Effector CD8-positive, alpha-beta T cell (primary cell): ENCODE measurements around the gene PBRM1.

ENCODE experiments used
- DNase-seq: peaks from one replicate; lab custom pipeline; 2025; lab: John Stamatoyannopoulos, UW

The PBRM1 gene

DNA sequence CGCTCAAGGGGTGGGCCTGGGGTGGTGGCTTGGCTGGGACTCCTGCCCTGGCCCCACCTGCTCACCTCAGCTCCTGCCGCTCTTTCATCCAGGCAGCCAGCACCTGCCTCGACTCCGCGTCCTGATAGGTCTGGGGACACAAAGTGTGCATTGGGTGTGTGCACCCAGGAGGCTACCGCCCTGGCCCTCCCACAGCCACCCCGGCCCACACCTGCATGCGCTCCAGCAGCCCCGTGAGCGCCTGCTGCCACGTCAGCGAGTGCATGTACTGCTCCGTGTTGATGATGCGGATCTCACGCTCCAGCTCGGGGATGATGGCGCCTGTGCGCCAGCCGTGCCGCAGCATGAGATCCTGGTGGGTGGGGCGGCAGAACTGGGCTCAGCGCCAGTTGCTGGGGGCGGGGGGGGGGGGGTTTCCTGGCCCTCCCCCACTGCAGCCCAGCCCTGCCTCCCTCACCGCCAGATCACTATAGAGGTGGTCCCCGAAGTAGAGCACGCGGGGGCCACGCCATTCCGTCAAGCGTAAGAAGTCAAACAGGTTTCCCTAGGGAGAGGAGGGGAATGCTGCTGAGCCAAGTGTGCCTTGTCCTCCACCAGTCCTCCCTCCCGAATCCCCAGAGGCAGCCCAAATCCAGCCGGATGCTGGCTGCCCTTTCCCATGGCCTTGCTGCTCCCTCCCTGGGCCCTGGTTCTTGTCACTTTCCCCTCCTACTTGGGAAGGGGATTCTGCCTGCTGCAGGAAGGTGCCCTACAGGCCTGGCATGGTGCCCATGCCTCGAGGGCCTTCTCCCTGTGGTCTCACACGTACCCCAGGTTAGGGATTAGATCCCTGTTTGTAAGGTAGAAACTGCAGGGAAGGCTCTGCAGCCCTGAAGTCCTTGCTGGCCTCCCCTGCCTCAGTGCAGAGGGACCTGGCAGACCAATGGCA, 160.7 kb downstream of the PBRM1 start:
- no peak for DNase-seq

DNA sequence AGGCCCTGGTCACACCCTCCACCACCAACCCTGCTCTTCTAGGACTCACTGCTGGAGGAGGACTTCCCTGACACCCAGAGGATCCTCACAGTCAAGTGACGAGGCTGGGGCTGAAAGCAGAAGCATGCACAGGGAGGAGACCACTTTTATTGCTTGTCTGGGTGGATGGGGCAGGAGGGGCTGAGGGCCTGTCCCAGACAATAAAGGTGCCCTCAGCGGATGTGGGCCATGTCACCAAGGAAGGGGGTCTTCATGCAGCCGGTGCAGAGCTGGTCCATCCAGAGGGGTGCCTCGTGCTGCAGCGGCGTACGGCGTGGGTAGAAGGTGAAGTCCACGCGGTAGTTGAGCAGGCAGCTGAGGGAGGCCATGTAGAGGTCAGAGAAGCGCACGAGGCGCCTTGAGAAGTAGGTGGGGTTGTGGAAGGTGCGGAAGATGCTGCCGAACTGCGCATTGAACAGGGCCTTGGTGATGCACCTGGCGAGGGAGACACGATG, 161.4 kb downstream of the PBRM1 start:
- no peak for DNase-seq

DNA sequence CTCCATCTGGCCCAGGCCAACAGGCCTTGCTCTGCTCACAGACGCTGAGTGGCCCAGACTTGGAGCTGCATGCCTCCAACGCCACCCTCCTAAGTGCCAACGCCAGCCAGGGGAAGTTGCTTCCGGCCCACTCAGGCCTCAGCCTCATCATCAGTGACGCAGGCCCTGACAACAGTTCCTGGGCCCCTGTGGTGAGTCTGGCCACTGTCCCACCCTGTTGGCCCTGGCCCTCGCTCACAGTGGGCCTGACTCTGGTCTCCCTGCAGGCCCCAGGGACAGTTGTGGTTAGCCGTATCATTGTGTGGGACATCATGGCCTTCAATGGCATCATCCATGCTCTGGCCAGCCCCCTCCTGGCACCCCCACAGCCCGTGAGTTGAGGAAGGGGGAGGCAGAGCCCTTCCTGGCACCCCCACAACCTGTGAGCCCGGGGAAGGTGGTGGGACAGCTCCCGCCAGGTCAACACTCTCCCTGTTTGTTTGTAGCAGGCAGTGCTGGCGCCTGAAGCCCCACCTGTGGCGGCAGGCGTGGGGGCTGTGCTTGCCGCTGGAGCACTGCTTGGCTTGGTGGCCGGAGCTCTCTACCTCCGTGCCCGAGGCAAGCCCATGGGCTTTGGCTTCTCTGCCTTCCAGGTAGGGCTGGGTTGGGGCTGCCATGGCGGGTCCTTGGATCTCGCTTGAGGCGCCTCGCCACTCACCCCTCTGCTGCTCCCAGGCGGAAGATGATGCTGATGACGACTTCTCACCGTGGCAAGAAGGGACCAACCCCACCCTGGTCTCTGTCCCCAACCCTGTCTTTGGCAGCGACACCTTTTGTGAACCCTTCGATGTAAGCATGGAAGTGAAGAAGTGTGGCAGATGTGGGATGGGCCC, 162.1 kb downstream of the PBRM1 start:
- no peak for DNase-seq

DNA sequence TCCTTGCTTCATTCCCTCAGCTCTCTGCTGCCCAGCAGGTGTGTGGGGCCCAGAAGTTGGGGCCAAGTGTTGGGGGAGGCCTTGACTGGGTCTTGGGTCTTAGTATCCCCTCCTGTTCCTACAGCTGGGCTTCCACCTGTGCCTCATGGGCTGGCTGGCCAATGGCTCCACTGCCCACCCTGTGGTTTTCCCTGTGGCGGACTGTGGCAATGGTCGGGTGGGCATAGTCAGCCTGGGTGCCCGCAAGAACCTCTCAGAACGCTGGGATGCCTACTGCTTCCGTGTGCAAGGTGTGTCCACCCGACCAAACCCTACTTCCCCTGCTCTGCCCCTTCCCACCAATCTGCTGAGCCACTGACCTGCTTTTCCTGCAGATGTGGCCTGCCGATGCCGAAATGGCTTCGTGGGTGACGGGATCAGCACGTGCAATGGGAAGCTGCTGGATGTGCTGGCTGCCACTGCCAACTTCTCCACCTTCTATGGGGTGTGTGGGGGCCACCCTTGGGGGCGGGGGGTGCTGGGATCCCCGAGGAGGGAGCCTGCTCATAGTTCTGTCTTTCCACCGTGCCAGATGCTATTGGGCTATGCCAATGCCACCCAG, 163.0 kb downstream of the PBRM1 start:
- no peak for DNase-seq

DNA sequence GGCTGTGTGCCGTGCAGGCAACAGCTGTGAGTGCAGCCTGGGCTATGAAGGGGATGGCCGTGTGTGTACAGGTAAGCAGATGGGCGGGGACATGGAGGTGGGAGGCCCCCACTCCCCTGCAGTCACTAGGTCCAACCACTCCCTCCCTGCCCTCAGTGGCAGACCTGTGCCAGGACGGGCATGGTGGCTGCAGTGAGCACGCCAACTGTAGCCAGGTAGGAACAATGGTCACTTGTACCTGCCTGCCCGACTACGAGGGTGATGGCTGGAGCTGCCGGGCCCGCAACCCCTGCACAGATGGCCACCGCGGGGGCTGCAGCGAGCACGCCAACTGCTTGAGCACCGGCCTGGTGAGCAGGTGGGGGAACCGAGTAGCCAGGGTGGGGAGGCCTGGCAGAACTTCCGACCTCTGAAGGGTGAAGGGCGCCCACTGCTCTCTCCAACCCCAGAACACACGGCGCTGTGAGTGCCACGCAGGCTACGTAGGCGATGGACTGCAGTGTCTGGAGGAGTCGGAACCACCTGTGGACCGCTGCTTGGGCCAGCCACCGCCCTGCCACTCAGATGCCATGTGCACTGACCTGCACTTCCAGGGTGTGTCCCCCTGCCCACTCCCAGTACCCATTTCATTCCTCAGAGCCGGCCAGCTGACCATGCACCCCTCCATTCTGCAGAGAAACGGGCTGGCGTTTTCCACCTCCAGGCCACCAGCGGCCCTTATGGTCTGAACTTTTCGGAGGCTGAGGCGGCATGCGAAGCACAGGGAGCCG, 163.6 kb downstream of the PBRM1 start:
- no peak for DNase-seq

DNA sequence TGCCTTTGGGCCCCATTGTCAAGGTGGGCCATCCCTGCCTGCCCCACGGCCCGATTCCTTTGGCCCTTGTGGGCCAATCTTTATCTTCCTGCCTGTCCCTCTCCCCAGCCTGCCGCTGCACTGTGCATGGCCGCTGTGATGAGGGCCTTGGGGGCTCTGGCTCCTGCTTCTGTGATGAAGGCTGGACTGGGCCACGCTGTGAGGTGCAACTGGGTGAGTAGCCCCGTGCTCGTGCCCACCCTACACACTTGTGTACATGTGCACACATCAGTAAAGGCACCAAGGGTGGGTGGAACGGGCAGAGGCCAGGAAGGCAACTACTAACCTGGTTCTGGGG, 164.3 kb downstream of the PBRM1 start:
- DNase-seq: no peak

DNA sequence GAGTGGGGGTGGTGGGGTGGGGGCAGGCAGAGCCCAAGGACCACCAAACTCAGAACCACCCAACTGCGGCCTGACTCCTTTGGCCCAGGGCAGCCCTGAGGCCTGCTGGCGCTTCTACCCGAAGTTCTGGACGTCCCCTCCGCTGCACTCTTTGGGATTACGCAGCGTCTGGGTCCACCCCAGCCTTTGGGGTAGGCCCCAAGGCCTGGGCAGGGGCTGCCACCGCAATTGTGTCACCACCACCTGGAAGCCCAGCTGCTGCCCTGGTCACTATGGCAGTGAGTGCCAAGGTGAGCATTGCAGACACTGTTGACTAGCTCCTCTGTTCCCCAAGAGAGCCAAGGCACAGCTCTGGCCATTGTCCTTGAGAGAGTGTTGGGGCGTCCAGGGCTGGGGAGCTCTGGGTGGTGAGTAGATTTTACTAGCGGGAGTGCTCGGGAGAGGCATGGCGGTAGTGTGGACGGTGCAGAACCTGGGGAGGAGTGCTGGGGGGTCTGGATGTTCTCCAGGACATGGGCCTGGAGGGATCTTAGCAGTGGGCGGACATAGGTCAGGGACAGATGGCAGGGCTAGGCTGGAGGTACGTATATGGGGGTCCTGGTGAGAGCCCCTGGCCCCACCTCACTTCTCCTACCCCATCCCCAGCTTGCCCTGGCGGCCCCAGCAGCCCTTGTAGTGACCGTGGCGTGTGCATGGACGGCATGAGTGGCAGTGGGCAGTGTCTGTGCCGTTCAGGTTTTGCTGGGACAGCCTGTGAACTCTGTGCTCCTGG, 164.8 kb downstream of the PBRM1 start:
- no peak for DNase-seq

DNA sequence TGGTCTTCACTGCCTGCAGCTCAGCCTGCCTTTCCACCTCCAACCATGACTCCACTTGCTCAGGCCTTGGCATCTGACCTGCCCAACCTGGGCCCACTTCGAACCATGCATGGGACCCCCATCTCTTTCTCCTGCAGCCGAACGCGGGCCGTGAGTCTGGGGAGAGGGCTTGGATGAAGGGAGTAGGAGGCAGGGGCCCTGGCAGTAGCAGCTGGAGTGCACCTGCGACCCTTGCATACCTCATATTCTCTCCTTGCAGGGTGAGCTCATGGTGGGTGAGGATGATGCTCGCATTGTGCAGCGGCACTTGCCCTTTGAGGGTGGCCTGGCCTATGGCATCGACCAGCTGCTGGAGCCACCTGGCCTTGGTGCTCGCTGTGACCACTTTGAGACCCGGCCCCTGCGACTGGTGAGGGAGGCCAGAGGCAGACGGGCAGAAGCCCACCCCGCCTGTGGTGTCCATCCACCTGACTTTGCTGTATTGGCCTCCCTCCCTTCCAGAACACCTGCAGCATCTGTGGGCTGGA, 165.5 kb downstream of the PBRM1 start:
- DNase-seq: no peak

DNA sequence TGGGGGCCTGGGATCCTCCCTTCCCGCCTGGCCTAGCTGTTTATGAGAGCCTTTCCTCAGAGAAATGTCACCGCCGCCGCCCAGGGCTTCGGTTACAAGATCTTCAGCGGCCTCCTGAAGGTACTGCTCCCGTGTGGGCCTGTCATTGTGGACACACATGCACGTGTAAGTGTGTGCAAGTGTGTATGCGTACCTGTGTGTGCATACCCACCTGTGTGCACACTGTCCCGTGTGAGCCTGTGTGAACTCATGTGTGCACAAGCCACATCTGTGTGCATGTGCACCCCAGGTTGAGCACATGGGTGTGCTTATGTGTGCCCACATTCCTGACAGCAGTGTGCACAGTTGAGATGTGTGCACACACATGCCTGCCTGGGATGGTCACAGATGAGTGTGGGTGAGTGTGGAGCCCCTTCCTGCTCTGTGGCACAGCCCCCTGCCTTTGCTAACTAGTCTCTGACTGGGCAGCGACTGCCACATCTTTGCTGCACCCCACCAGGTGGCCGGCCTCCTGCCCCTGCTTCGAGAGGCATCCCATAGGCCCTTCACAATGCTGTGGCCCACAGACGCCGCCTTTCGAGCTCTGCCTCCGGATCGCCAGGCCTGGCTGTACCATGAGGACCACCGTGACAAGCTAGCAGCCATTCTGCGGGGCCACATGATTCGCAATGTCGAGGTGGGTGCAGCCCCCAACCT, 166.1 kb downstream of the PBRM1 start:
- DNase-seq: no peak

DNA sequence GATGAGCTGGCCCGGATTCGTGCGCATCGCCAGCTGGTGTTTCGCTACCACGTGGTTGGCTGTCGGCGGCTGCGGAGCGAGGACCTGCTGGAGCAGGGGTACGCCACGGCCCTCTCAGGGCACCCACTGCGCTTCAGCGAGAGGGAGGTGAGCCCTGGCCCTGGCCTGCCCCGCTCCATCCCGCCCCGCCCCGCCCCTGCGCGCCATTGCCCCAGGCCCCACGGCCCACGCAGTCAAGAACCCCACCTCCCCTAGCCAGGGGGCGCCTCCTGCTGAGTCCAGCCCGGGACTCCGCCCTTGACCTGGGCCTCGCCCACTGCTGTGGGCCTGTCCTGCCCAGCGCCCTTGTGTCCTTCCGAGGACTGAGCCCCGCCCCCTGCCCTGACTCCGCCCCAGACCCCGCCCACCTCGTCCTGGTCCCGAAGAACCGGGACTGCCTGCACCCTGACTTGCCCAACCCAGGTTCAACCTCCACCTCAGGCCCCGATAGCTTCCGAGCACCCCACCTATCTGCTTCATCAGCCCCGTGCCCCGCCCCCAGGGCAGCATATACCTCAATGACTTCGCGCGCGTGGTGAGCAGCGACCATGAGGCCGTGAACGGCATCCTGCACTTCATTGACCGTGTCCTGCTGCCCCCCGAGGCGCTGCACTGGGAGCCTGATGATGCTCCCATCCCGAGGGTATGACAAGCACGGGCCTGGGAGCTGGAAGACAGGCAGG, 166.8 kb downstream of the PBRM1 start:
- DNase-seq: no peak

DNA sequence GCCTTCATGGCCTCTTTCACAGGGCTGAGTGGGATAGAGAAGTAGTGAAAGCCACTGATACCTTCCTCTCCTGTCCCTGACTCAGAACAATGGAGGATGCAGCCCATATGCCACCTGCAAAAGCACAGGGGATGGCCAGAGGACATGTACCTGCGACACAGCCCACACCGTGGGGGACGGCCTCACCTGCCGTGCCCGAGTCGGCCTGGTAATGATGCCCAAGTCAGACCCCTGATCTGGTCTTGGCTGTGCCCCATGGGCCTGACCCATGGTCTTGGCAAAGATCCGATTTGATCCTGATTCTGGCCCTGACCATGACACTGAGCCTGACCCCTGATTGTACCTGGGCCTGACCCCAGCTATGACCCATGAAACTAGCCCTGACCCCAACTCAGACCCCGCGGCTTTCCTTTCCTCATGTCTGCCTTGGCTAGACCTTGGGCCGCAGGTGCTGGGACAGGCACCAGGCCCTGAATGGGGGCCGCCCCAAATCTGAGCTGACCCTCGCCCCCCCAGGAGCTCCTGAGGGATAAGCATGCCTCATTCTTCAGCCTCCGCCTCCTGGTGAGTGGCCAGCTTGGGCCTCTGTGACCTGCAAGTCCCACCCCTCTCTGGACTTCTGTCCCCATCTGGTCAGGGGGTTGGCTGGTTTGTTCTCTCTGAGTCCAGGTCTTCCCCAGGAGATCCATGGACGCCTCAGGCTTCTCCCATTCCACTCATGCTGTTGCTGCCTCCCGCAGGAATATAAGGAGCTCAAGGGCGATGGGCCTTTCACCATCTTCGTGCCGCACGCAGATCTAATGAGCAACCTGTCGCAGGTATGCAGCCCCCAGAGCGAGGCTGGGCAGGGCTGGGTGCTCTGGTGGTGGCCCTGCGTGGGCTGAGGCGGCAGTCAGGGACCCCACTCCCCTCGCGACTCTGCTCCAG, 167.7 kb downstream of the PBRM1 start:
- no peak for DNase-seq

DNA sequence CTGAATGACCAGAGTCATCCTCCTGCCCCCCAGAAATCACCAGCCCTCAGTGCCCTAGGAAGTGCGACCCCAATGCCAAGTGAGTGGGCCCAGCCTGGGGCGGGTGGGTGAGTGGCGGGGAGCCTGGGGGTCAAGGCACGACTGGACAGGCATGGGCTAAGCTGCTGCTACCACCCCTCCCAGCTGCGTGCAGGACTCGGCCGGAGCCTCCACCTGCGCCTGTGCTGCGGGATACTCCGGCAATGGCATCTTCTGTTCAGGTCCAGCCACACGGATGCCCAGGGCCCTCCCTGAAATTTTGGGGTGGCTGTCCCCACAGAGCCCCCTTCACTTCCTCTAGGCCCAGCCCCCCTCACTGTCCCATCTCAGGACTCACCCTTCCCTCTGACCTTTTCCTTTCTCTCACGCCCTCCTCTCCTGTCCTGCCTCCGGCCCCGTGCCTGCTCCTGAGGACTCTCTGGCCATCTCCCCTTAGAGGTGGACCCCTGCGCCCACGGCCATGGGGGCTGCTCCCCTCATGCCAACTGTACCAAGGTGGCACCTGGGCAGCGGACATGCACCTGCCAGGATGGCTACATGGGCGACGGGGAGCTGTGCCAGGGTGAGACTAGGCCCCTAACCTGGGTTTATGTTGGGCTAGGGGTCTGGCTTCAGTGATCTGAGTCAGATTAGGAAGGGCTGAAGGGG, 169.1 kb downstream of the PBRM1 start:
- no peak for DNase-seq

DNA sequence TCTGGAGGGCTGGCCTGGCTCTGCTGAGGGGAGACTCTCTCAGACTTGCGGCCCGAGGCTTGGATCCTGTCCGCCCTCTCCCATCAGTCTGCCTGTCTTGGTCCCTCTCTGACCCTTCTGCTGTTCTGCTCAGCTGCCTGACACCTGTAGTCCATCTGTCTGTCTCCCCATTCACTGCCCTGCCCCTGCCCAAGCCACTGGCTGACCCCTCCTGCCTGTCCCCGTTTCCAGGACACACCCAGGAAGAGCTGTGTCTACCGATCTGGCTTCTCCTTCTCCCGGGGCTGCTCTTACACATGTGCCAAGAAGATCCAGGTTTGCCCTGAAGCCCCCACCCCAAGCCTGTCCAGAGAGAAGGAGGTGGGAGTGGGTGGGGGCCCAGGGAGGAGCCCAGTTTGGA, 170.5 kb downstream of the PBRM1 start:
- no peak for DNase-seq

DNA sequence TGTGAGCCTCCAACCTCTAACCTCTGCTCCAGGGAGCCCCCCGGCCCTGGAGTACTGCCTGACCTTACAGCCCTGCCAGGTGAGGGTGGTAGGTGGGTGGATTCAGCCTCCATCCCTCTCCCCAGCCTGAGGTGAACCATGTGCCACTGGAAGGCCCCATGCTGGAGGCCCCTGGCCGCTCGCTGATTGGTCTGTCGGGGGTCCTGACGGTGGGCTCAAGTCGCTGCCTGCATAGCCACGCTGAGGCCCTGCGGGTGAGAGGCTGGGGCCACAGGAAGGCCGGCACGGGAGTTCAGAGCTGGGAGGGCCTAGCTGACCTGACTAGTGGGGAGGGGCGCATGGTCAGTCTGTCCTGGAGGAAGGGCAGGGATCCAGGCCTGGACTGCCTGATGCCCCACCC, 171.1 kb downstream of the PBRM1 start:
- no peak for DNase-seq

DNA sequence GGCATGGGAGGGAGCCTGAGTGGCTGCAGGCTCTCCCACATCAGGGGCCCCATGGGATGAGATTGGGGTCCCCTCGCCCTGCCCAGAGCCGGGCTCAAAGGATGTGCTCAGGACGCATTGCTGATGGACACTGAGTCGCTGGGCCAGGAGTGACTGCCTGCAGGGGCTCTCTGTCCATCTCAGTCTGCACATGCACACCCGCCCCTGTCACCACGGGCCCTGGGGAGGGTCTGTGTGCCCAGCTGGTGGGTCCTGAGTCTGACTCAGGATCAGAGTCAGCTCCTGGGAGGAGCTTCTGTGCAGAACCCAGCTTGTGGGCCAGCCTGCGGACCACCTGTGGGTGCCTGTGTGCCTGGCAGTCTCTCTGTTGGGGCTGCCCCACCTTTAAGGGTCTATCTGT, 172.4 kb downstream of the PBRM1 start:
- no peak for DNase-seq

DNA sequence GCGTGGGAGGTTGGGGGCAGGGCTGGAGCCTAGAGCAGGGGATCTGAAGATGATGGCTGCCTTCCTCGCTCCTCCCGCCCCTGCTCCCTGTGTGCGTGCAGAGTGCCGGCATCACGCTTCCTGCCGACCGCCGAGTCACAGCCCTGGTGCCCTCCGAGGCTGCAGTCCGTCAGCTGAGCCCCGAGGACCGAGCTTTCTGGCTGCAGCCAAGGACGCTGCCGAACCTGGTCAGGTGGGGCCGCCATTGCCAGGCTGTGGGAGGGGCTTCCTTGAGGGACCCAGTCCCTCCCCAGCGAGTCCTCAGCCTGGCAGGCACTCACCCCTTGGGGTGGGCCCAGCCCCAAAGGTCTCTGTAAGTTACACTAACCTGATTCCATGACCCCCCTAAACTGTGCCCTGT, 173.0 kb downstream of the PBRM1 start:
- no peak for DNase-seq

DNA sequence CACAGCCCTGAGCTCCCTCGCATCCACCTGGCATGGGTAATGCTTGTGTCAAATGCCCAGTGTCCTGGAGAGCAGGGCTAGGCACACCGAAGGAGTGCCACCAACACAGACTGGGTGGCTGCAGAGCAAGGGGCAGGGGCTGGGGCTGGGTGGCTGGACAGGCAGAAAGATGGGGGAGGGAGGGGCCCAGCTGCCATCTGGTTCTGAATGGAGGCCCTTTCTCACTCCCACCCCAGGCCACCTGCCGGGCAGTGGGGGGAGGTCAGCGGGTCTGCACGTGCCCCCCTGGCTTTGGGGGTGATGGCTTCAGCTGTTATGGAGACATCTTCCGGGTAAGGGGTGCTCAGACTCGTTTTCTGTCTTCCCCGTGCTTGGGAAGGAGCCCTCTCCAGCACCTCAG, 173.6 kb downstream of the PBRM1 start:
- no peak for DNase-seq

DNA sequence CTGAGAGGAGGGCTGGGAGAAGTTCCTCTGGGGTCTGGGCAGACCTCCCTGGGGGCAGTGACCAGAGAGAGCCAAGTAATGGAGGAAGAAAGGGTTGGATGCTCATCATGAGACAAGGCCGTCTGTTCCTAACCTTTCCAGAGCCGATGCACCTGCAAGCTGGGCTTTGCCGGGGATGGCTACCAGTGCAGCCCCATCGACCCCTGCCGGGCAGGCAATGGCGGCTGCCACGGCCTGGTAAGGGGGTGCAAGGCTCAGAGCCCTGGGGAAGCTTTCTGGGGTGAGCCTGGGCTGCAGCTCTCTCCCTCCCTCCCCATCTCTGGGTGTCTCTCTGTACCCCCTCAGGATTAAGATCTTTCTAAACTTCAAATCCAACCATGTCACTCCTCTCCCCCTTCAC, 174.2 kb downstream of the PBRM1 start:
- no peak for DNase-seq
